HEK293 (cell line): Measurements from ENCODE around the gene ARL8A.

ENCODE experiments used
- CTCF ChIA-PET: fragments of 350-600 bp; formaldehyde crosslinking; extraction: SDS; loops from one replicate; lab custom pipeline; 2021; ENCODE audit warnings: antibody characterized with exemption; lab: Yijun Ruan, JAX
- POLR2A ChIA-PET: fragments of 300-600 bp; formaldehyde crosslinking; extraction: SDS; loops from one replicate; lab custom pipeline; 2020; ENCODE audit warnings: antibody characterized with exemption, inconsistent platforms; lab: Yijun Ruan, JAX
- H3K27ac ChIP-seq: fragments of 200-500 bp; sonication (Bioruptor generic); 2 replicates; pipeline ENCODE4 v1.5.1; 2014; ENCODE audit warnings: low read depth, low read length, control low read depth, inconsistent platforms; ENCODE audit errors: extremely low read depth
- H3K36me3 ChIP-seq, 2 experiments: fragments of 200-500 bp in 1 of 2; sonication (Bioruptor generic) in 1 of 2; 1 replicate in 1 of 2; 2 replicates in 1 of 2; pipeline ENCODE4 v1.5.1; 2014 to 2017; ENCODE audit warnings: inconsistent platforms in 2 of 2, low read length in 2 of 2; ENCODE audit not compliant: control insufficient read depth in 2 of 2, insufficient read depth in 1 of 2
- H3K4me1 ChIP-seq: fragments of 200-500 bp; sonication (Bioruptor generic); 2 replicates; pipeline ENCODE4 v1.5.1; 2014; ENCODE audit warnings: mild to moderate bottlenecking, low read length, inconsistent platforms; ENCODE audit not compliant: control insufficient read depth, insufficient read depth
- H3K4me3 ChIP-seq: 2 replicates; pipeline ENCODE4 v1.5.1; 2011; ENCODE audit warnings: low read depth, mild to moderate bottlenecking, control low read depth, low read length, moderate library complexity
- H3K9me3 ChIP-seq: fragments of 200-500 bp; sonication (Bioruptor generic); 2 replicates; pipeline ENCODE4 v1.5.1; 2014; ENCODE audit warnings: low read depth, low read length, inconsistent platforms; ENCODE audit not compliant: control insufficient read depth, insufficient read depth
- BCL11B ChIP-seq: fragments of 450-650 bp; formaldehyde crosslinking; IDR thresholded peaks from 2 replicates; pipeline ENCODE4 v1.5.1; 2016; ENCODE audit warnings: low read depth, missing biosample characterization, missing genetic modification characterization
- EGR2 ChIP-seq: fragments of 450-650 bp; formaldehyde crosslinking; IDR thresholded peaks from 2 replicates; pipeline ENCODE4 v1.5.1; 2016; ENCODE audit warnings: low read depth, missing biosample characterization, missing genetic modification characterization
- GLIS1 ChIP-seq: fragments of 450-650 bp; formaldehyde crosslinking; IDR thresholded peaks from 2 replicates; pipeline ENCODE4 v1.5.1; 2016; ENCODE audit warnings: missing biosample characterization, missing genetic modification characterization
- HOXA7 ChIP-seq: sonication (generic); formaldehyde crosslinking; IDR thresholded peaks from 2 replicates; pipeline ENCODE4 v1.8.1; 2022; ENCODE audit warnings: missing genetic modification reagents, borderline replicate concordance
- OVOL3 ChIP-seq: fragments of 450-650 bp; formaldehyde crosslinking; IDR thresholded peaks from 2 replicates; pipeline ENCODE4 v1.5.1; 2016; ENCODE audit warnings: missing biosample characterization, missing genetic modification characterization
- TRIM28 ChIP-seq: IDR thresholded peaks from 2 replicates; pipeline ENCODE4 v1.6.1; 2011; ENCODE audit warnings: low read length, control low read depth, borderline replicate concordance
- ZBTB17 ChIP-seq: fragments of 450-650 bp; formaldehyde crosslinking; IDR thresholded peaks from 2 replicates; pipeline ENCODE4 v1.5.1; 2016; ENCODE audit warnings: missing biosample characterization, missing genetic modification characterization
- ZFHX2 ChIP-seq: fragments of 450-650 bp; formaldehyde crosslinking; conservative IDR thresholded peaks from 2 replicates; pipeline ENCODE4 v1.5.1; 2016; ENCODE audit warnings: missing biosample characterization, missing genetic modification characterization
- ZFP3 ChIP-seq: fragments of 450-650 bp; formaldehyde crosslinking; IDR thresholded peaks from 2 replicates; pipeline ENCODE4 v1.5.1; 2016; ENCODE audit warnings: low read depth, missing biosample characterization, missing genetic modification characterization
- ZFP69B ChIP-seq: fragments of 450-650 bp; formaldehyde crosslinking; IDR thresholded peaks from 2 replicates; pipeline ENCODE4 v1.5.1; 2016; ENCODE audit warnings: missing biosample characterization, missing genetic modification characterization
- ZNF140 ChIP-seq: fragments of 450-650 bp; formaldehyde crosslinking; IDR thresholded peaks from 2 replicates; pipeline ENCODE4 v1.5.1; 2016; ENCODE audit warnings: missing biosample characterization, missing genetic modification characterization
- ZNF19 ChIP-seq: fragments of 450-650 bp; formaldehyde crosslinking; IDR thresholded peaks from 2 replicates; pipeline ENCODE4; 2016; ENCODE audit warnings: missing biosample characterization, missing genetic modification characterization, low read depth
- ZNF214 ChIP-seq: fragments of 450-650 bp; formaldehyde crosslinking; IDR thresholded peaks from 2 replicates; pipeline ENCODE4 v1.5.1; 2017; ENCODE audit warnings: missing biosample characterization, mild to moderate bottlenecking, missing genetic modification characterization, borderline replicate concordance
- ZNF37A ChIP-seq: fragments of 450-650 bp; IDR thresholded peaks from 2 replicates; pipeline ENCODE4 v1.5.1; 2018; ENCODE audit warnings: missing biosample characterization, missing genetic modification characterization
- ZNF426 ChIP-seq: fragments of 450-650 bp; formaldehyde crosslinking; IDR thresholded peaks from 2 replicates; pipeline ENCODE4 v1.5.1; 2017; ENCODE audit warnings: missing biosample characterization, missing genetic modification characterization, mild to moderate bottlenecking, inconsistent platforms, moderate library complexity
- ZNF501 ChIP-seq: fragments of 450-650 bp; formaldehyde crosslinking; IDR thresholded peaks from 2 replicates; pipeline ENCODE4 v1.5.1; 2016; ENCODE audit warnings: missing biosample characterization, missing genetic modification characterization
- ZNF555 ChIP-seq: fragments of 450-650 bp; formaldehyde crosslinking; conservative IDR thresholded peaks from 2 replicates; pipeline ENCODE4 v1.5.1; 2017; ENCODE audit warnings: missing biosample characterization, mild to moderate bottlenecking, missing genetic modification characterization, inconsistent platforms
- ZNF585B ChIP-seq: fragments of 450-650 bp; formaldehyde crosslinking; IDR thresholded peaks from 2 replicates; pipeline ENCODE4 v1.5.1; 2016; ENCODE audit warnings: missing biosample characterization, missing genetic modification characterization
- ZNF596 ChIP-seq: fragments of 450-650 bp; IDR thresholded peaks from 2 replicates; pipeline ENCODE4 v1.5.0; 2018; ENCODE audit warnings: missing biosample characterization, mild to moderate bottlenecking, missing genetic modification characterization, moderate library complexity
- ZNF621 ChIP-seq: fragments of 450-650 bp; formaldehyde crosslinking; IDR thresholded peaks from 2 replicates; pipeline ENCODE4 v1.5.1; 2017; ENCODE audit warnings: missing biosample characterization, missing genetic modification characterization
- ZNF660 ChIP-seq: fragments of 450-650 bp; IDR thresholded peaks from 2 replicates; pipeline ENCODE4 v1.5.1; 2018; ENCODE audit warnings: missing biosample characterization, mild to moderate bottlenecking, missing genetic modification characterization
- ZNF776 ChIP-seq: fragments of 450-650 bp; formaldehyde crosslinking; IDR thresholded peaks from 2 replicates; pipeline ENCODE4 v1.5.0; 2017; ENCODE audit warnings: missing biosample characterization, missing genetic modification characterization, borderline replicate concordance
- ZSCAN16 ChIP-seq: fragments of 450-650 bp; formaldehyde crosslinking; IDR thresholded peaks from 2 replicates; pipeline ENCODE4 v1.5.1; 2016; ENCODE audit warnings: missing biosample characterization, missing genetic modification characterization
- TF ChIP-seq, protein P1 (sequence below): sonication (generic); formaldehyde crosslinking; IDR thresholded peaks from 2 replicates; pipeline ENCODE4 v1.8.1; 2022; ENCODE audit warnings: mild to moderate bottlenecking, moderate library complexity, missing genetic modification reagents
- TF ChIP-seq, protein P2 (sequence below): fragments of 450-650 bp; formaldehyde crosslinking; IDR thresholded peaks from 2 replicates; pipeline ENCODE4 v1.5.1; 2016; ENCODE audit warnings: missing biosample characterization, missing genetic modification characterization
- TF ChIP-seq, protein P3 (sequence below): fragments of 450-650 bp; formaldehyde crosslinking; IDR thresholded peaks from 2 replicates; pipeline ENCODE4 v1.5.1; 2016; ENCODE audit warnings: missing biosample characterization, missing genetic modification characterization, low read depth

The ARL8A gene

DNA sequence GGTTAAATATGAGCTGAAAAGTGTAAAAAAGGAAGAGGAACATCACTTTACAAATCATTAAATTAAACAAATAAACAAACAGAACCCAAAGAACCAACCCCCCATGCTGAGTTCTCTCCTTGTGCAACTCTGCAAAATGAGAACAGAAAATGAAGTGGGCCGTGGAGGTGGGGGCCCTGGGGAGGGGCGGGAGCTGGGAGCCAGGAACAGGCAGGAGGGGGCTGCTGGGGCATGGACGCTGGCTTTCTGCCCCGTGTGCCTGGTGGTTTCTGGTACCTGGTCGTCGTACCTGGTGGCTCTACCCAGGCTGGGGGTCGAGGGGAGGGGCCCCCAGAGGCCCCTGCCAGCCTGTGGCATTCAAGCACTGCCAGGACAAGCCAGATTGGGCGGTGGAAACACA is 11.0 kb downstream of the ARL8A start (continued):
- TF ChIP-seq ZSCAN16 (tag by site-specific recombination) (no peak), TRIM28 (no peak), ZNF585B (tag by site-specific recombination) (no peak), BCL11B (tag by site-specific recombination) (no peak), ZNF426 (no peak)

DNA sequence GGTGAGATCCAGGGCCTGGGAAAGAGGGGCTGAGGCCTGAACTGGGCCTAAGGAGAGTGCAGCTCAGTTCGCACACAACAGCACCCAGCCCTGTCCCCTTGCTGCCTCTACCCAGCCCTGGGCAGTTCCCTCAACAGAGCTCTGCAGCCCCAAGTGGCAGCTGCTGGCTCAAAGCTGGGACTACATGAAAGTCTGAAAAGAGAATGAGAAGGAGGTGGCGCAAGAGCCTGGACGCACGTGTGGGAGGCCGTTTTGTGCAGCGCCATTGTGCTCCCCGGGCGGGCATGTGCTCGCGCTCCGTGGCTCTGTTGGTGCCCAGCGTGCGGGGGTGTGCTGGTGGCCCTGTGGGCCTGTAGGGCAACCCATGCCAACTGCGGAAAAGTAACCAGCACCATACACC is 11.5 kb downstream of the ARL8A start:
- TF ChIP-seq ZNF555 (tag by site-specific recombination), result no peak
- Histone ChIP-seq H3K27ac (no peak overlapping the region), H3K36me3 (peaks cover 16 to 47% of the 10 kb centered on the region in 2 experiments), H3K4me3 (no peak overlapping the region), H3K4me1 (no peaks in the 10 kb centered on the region), H3K9me3 (no peaks in the 10 kb centered on the region)
- CTCF ChIA-PET, result interaction anchor here (0.6 to 3.1 kb wide), 3 partner anchors 11 to 56 kb away, joined by 4 to 16 read pairs (median 4); no protein-coding TSS in a partner anchor
- POLR2A ChIA-PET, result no interaction called here

DNA sequence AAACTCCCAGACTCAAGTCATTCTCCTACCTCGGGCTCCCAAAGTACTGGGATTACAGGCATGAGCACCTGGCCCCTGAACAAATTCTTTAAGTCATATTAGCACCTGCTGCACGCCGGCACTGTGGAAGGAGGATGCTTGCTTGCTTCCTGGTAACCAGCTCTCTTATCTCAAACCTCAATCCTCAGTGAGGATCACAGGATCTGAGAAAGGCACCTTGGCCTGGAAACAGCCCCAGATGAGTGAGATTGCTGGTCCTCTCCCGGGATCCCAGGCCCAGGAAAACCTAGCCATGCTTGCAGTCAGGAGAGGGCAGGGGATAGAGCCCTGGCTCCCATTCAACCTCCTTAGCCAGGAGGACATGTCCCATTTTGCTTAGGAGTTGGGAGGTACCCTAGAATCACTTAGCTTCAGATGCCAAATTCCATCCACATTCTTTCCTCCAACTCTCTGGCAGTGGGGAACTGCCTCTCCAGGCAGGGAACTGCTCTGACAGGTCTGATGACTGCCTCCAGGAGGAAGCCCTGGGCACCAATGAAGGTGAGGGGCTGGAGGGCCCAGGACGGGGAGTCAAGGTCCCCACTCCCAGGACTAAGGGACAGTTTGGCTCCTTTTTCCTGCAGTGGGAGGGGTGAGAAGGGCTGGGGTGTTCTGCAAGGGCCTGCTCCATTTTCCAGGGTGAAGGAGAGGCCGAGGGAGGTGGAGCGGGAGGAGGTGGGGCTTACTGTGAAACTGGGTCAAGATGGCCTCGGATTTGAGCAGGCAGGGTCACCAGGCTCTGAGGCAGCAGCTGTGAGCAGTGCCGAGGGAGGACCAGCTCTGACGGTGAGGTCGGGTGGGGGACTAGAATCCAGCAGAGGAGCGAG is 12.3 kb downstream of the ARL8A start:
- H3K27ac ChIP-seq, result no peak overlapping the region
- no peak overlapping the region for H3K4me3 ChIP-seq
- no peaks in the 10 kb centered on the region for H3K4me1 ChIP-seq
- TF ChIP-seq ZNF660 (tag by site-specific recombination) (no peak), ZFHX2 (tag by site-specific recombination) (no peak), ZNF776 (tag by site-specific recombination) (no peak), ZBTB17 (tag by site-specific recombination) (no peak), OVOL3 (no peak), HOXA7 (CRISPR knock-in tag) (no peak), EGR2 (tag by site-specific recombination) (no peak), ZNF214 (tag by site-specific recombination) (no peak), ZNF140 (no peak), GLIS1 (no peak), ZNF501 (tag by site-specific recombination) (no peak), ZNF19 (tag by site-specific recombination) (no peak), ZNF596 (tag by site-specific recombination) (no peak), ZNF621 (tag by site-specific recombination) (no peak), ZFP3 (tag by site-specific recombination) (no peak), ZFP69B (tag by site-specific recombination) (no peak), ZNF37A (tag by site-specific recombination) (no peak)
- TF ChIP-seq, protein P1, sequence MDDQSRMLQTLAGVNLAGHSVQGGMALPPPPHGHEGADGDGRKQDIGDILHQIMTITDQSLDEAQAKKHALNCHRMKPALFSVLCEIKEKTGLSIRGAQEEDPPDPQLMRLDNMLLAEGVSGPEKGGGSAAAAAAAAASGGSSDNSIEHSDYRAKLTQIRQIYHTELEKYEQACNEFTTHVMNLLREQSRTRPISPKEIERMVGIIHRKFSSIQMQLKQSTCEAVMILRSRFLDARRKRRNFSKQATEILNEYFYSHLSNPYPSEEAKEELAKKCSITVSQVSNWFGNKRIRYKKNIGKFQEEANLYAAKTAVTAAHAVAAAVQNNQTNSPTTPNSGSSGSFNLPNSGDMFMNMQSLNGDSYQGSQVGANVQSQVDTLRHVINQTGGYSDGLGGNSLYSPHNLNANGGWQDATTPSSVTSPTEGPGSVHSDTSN (CRISPR knock-in tag), result no peak
- TF ChIP-seq, protein P2, sequence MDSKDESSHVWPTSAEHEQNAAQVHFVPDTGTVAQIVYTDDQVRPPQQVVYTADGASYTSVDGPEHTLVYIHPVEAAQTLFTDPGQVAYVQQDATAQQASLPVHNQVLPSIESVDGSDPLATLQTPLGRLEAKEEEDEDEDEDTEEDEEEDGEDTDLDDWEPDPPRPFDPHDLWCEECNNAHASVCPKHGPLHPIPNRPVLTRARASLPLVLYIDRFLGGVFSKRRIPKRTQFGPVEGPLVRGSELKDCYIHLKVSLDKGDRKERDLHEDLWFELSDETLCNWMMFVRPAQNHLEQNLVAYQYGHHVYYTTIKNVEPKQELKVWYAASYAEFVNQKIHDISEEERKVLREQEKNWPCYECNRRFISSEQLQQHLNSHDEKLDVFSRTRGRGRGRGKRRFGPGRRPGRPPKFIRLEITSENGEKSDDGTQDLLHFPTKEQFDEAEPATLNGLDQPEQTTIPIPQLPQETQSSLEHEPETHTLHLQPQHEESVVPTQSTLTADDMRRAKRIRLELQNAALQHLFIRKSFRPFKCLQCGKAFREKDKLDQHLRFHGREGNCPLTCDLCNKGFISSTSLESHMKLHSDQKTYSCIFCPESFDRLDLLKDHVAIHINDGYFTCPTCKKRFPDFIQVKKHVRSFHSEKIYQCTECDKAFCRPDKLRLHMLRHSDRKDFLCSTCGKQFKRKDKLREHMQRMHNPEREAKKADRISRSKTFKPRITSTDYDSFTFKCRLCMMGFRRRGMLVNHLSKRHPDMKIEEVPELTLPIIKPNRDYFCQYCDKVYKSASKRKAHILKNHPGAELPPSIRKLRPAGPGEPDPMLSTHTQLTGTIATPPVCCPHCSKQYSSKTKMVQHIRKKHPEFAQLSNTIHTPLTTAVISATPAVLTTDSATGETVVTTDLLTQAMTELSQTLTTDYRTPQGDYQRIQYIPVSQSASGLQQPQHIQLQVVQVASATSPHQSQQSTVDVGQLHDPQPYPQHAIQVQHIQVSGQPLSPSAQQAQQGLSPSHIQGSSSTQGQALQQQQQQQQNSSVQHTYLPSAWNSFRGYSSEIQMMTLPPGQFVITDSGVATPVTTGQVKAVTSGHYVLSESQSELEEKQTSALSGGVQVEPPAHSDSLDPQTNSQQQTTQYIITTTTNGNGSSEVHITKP (tag by site-specific recombination), result no peak
- TF ChIP-seq, protein P3, sequence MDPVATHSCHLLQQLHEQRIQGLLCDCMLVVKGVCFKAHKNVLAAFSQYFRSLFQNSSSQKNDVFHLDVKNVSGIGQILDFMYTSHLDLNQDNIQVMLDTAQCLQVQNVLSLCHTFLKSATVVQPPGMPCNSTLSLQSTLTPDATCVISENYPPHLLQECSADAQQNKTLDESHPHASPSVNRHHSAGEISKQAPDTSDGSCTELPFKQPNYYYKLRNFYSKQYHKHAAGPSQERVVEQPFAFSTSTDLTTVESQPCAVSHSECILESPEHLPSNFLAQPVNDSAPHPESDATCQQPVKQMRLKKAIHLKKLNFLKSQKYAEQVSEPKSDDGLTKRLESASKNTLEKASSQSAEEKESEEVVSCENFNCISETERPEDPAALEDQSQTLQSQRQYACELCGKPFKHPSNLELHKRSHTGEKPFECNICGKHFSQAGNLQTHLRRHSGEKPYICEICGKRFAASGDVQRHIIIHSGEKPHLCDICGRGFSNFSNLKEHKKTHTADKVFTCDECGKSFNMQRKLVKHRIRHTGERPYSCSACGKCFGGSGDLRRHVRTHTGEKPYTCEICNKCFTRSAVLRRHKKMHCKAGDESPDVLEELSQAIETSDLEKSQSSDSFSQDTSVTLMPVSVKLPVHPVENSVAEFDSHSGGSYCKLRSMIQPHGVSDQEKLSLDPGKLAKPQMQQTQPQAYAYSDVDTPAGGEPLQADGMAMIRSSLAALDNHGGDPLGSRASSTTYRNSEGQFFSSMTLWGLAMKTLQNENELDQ (tag by site-specific recombination), result no peak
- ChIA-PET POLR2A (interaction anchor here (0.8 to 1.2 kb wide), 2 partner anchors 12 to 98 kb away, joined by 3 read pairs; partner anchors contain the start of gene ARL8A), CTCF (interaction anchor here (0.6 to 1.9 kb wide), 9 partner anchors 13 to 236 kb away, joined by 3 to 7 read pairs (median 3); no protein-coding TSS in a partner anchor)
- peaks cover 16 to 41% of the 10 kb centered on the region in 2 experiments for H3K36me3 ChIP-seq
- no peaks in the 10 kb centered on the region for H3K9me3 ChIP-seq
